ENCODE results near the gene APBB3.

DNA sequence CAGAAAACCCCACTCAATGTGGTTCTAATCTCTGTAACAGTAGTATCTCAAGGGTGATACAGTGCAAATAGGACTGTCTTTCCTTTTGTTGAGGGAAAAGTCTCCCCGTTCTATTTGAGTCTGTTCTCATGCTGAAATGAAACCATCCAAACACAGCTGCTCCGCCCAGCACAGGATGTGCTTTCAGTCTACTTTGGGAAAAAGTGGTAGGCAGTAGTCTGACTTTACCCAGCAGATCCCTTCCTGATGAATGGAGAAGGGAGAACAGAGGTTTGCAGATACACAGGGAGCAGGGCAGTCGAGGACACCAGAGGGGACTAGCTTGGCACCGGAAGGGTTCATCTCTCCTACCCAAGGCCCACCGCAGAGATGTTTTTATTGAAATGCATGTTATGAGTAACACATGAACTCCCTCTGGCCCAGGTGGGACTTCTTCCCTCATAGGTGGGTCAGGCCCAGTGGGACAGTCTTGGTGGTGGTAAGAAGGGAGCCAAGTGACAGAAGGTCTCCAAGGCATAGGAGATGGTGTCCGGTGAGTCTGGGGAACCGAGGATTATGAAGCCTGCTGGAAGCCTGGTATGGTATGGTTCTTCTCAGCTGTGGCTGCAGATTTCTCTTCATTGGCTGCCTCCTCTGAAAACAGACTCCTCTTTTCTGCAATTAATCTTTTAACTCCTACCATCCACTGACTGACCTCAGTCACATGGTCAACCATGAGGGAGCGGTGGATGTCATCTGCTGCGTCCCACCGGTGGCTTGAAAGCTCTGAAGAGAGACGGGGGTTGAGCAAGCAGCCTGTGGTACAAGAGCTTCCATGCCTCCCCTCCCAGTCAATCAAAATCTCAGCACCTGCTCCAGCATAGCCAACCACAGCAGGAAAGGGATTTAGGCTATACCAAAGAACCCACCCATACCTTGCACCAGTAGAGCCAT lies 14.0 kb downstream of the APBB3 start:
- TF ChIP-seq CTCF (IDR thresholded peaks at IDR 0.05) = no peak
- no peak for TF ChIP-seq POLR2A (IDR thresholded peaks at IDR 0.05)

Measured in thyroid gland (tissue), 4 donors.